ENCODE measurements around the gene POLR2H.

Gene POLR2H

GRCh38 chr3:184380185-184380626 lies 18.7 kb downstream of the POLR2H start:
- CTCF ChIA-PET: interaction anchor here (0.8 to 3.1 kb wide), 4 partner anchors 8 to 133 kb away, joined by 3 to 25 read pairs (median 3); no protein-coding TSS in a partner anchor

GRCh38 chr3:184380627-184381260 lies 19.2 kb downstream of the POLR2H start:
- no peak for DNase-seq (ENCODE audit: low read depth, low spot score)
- POLR2A ChIA-PET: interaction anchor here (0.6 kb wide), 1 partner anchor 167 kb away, joined by 3 read pairs; no protein-coding TSS in a partner anchor
- no peak for TF ChIP-seq CTCF (IDR thresholded peaks at IDR 0.05; ENCODE audit: insufficient read depth, low read length, missing control alignments)
- peak overlapping the region; percentile 36 for H3K4me3 ChIP-seq (ENCODE audit: low read depth, low read length)
- CTCF ChIA-PET: interaction anchor here (0.8 to 3.1 kb wide), 7 partner anchors 9 to 180 kb away, joined by 3 to 25 read pairs (median 3); no protein-coding TSS in a partner anchor

More at GRCh38 chr3:184380185-184380626, 18.7 kb downstream of the POLR2H start:
- POLR2A ChIA-PET: no interaction called here
- TF ChIP-seq CTCF (IDR thresholded peaks at IDR 0.05; ENCODE audit: insufficient read depth, low read length, missing control alignments): no peak
- H3K4me3 ChIP-seq (ENCODE audit: low read depth, low read length): peak overlapping the region; percentile 42
- no peak for DNase-seq (ENCODE audit: low read depth, low spot score)

- CTCF ChIA-PET: interaction anchor here (0.8 to 3.1 kb wide), 8 partner anchors 10 to 179 kb away, joined by 3 to 25 read pairs (median 3); no protein-coding TSS in a partner anchor
- DNase-seq (ENCODE audit: low read depth, low spot score): no peak
- POLR2A ChIA-PET: interaction anchor here (0.6 kb wide), 1 partner anchor 166 kb away, joined by 3 read pairs; no protein-coding TSS in a partner anchor
- no peak overlapping the region for H3K4me3 ChIP-seq (ENCODE audit: low read depth, low read length)
- TF ChIP-seq CTCF (IDR thresholded peaks at IDR 0.05; ENCODE audit: insufficient read depth, low read length, missing control alignments): no peak
Observed at GRCh38 chr3:184381261-184382224, 20.0 kb downstream of the POLR2H start.

GRCh38 chr3:184382326-184383032 lies 21.0 kb downstream of the POLR2H start:
- H3K4me3 ChIP-seq (ENCODE audit: low read depth, low read length): no peak overlapping the region
- ChIA-PET CTCF (interaction anchor here (1.1 to 3.1 kb wide), 2 partner anchors 11 to 84 kb away, joined by 3 to 25 read pairs; no protein-coding TSS in a partner anchor), POLR2A (no interaction called here)
- DNase-seq (ENCODE audit: low read depth, low spot score): no peak
- TF ChIP-seq CTCF (IDR thresholded peaks at IDR 0.05; ENCODE audit: insufficient read depth, low read length, missing control alignments): no peak

- POLR2A ChIA-PET: no interaction called here
- no peak overlapping the region for H3K4me3 ChIP-seq (ENCODE audit: low read depth, low read length)
- TF ChIP-seq CTCF (IDR thresholded peaks at IDR 0.05; ENCODE audit: insufficient read depth, low read length, missing control alignments): no peak
- no peak for DNase-seq (ENCODE audit: low read depth, low spot score)
- CTCF ChIA-PET: interaction anchor here (0.6 to 4.8 kb wide), 3 partner anchors 11 to 131 kb away, joined by 3 to 43 read pairs (median 8); no protein-coding TSS in a partner anchor
Observed at GRCh38 chr3:184383033-184383740, 21.7 kb downstream of the POLR2H start.
